HepG2 (cell line): ENCODE measurements around the gene RITA1. TPM values are rescaled to one million over a fixed set of nuclear protein-coding genes. Genes with fewer than 3 reads are reported as not detected.

ENCODE experiments used
- BHLHE40 ChIP-seq: IDR thresholded peaks from 2 replicates; pipeline ENCODE4 v1.6.1; 2011; ENCODE audit warnings: low read length, improper control_type of control experiment
- FOSL2 ChIP-seq: sonication (generic); formaldehyde crosslinking; IDR thresholded peaks from 2 replicates; pipeline ENCODE4 v1.4.0; 2020; ENCODE audit warnings: missing genetic modification reagents
- FOXP1 ChIP-seq, 2 experiments: fragments of 450-650 bp in 1 of 2; IDR thresholded peaks; 2 replicates each; pipeline ENCODE4 v1.6.1; 2017 to 2018; ENCODE audit warnings: antibody characterized with exemption in 1 of 2
- KLF11 ChIP-seq: IDR thresholded peaks from 2 replicates; pipeline ENCODE4 v1.6.1; 2016; ENCODE audit warnings: missing compliant biosample characterization
- MLLT10 ChIP-seq: sonication (generic); formaldehyde crosslinking; IDR thresholded peaks from 2 replicates; pipeline ENCODE4 v1.4.0; 2020; ENCODE audit warnings: missing genetic modification reagents
- MTF2 ChIP-seq: sonication (generic); formaldehyde crosslinking; IDR thresholded peaks from 2 replicates; pipeline ENCODE4 v1.5.0; 2020; ENCODE audit warnings: missing genetic modification reagents, borderline replicate concordance
- NR2F6 ChIP-seq, 2 experiments: IDR thresholded peaks; 2 replicates each; pipeline ENCODE4 v1.6.1; 2016; ENCODE audit warnings: antibody characterized with exemption in 1 of 2, mild to moderate bottlenecking in 1 of 2
- PHF21A ChIP-seq: sonication (generic); formaldehyde crosslinking; IDR thresholded peaks from 2 replicates; pipeline ENCODE4 v1.5.0; 2020; ENCODE audit warnings: mild to moderate bottlenecking, missing genetic modification reagents
- POLR2G ChIP-seq: fragments of 200-400 bp; formaldehyde crosslinking; IDR thresholded peaks from 2 replicates; pipeline ENCODE4 v1.6.1; 2018; ENCODE audit warnings: mild to moderate bottlenecking, low read depth, low read length, moderate library complexity
- SMYD3 ChIP-seq: sonication (generic); formaldehyde crosslinking; IDR thresholded peaks from 2 replicates; pipeline ENCODE4 v1.8.1; 2023; ENCODE audit warnings: mild to moderate bottlenecking, missing genetic modification reagents
- ZFX ChIP-seq: sonication (generic); formaldehyde crosslinking; IDR thresholded peaks from 2 replicates; pipeline ENCODE4 v1.4.0; 2020; ENCODE audit warnings: mild to moderate bottlenecking, low read depth, missing genetic modification reagents, moderate library complexity
- polyA plus RNA-seq, 8 experiments: library from polyadenylated mRNA; depleted of rRNA in 3 of 8; stranded (reverse) in 7 of 8; unstranded in 1 of 8; fragments of >200 nt; fragmentation: Illumina TruSeq in 4 of 8; extraction: Trizol in 4 of 8; gene quantifications; 2 replicates each; pipeline versions ENCODE4 v1.2.1 to v1.2.3, GENCODE V29; 2011 to 2016; ENCODE audit warnings: low read depth in 4 of 8, missing spikeins in 1 of 8, mixed read lengths in 1 of 8; ENCODE audit not compliant: insufficient read depth in 1 of 8
- total RNA-seq, 5 experiments: library from RNA; depleted of rRNA; stranded (reverse); fragments of >200 nt; fragmentation: Illumina TruSeq; extraction: Trizol; gene quantifications; 2 replicates each; pipeline ENCODE4 v1.2.3, GENCODE V29; 2016; ENCODE audit warnings: low read depth in 1 of 5
- TF ChIP-seq, protein P1 (sequence below): sonication (generic); formaldehyde crosslinking; IDR thresholded peaks from 2 replicates; pipeline ENCODE4 v1.4.0; 2020; ENCODE audit warnings: missing genetic modification reagents
- TF ChIP-seq, protein P2 (sequence below): IDR thresholded peaks from 2 replicates; pipeline ENCODE4 v1.6.1; 2016
- TF ChIP-seq, protein P3 (sequence below): sonication (generic); formaldehyde crosslinking; IDR thresholded peaks from 2 replicates; pipeline ENCODE4 v1.4.0; 2020; ENCODE audit warnings: missing genetic modification reagents, mild to moderate bottlenecking, borderline replicate concordance
- TF ChIP-seq, protein P4 (sequence below): sonication (generic); formaldehyde crosslinking; IDR thresholded peaks from 2 replicates; pipeline ENCODE4 v1.5.1; 2020; ENCODE audit warnings: mild to moderate bottlenecking, missing genetic modification reagents, borderline replicate concordance

The RITA1 gene
- total and polyA plus RNA-seq, 2 of the 13 experiments (the other 11 are each of a cell fraction or from before 2014, with no cell fraction given): 12.4 to 28.9 TPM

DNA sequence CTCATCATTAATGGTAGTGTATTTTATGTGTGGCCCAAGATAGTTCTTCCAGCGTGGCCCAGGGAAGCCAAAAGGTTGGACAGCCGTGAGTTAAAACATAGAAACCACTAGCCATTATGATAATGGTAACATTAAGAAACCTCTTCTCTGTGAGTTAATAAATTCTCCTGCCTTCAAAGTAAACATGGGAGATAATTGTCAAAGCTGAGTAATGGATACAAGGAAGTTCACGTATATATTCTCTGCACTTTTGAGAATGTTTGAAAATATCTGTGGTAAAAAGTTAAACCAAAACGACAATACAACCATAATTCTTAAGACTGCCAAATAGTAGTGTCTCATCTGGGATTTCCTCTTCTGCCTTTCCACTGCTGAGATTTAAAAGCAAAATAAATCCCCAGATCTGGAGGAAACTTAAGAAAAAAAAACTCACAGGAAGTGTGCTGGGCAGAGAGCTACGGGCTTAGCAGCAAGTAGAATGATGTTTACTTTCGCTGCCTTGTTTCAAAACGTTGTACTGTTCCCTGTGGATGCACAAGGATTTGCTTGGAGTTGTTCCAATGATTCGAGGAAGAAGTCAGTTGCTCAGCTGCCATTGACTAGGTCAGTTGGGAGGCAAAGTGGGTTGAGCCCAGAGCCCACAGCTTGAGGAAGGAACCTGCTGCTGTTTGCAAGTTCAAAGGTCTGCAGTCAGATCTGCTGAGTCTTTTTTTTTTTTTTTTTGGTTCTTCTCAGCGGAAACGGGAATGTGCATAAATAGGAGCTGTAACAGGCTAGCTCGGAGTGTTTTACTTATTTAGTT, 37.4 kb downstream of the RITA1 start (continued):
- TF ChIP-seq MLLT10 (CRISPR knock-in tag) (no peak), SMYD3 (CRISPR knock-in tag) (no peak), PHF21A (CRISPR knock-in tag) (peak; percentile 27; the same call in 1 of the 2 replicates), FOXP1 (IDR thresholded peaks at IDR 0.05) (no peak), FOXP1 (CRISPR knock-in tag; IDR thresholded peaks at IDR 0.05) (peak; percentile 34; the same call in 1 of the 2 replicates), NR2F6 (IDR thresholded peaks at IDR 0.05) (peak; percentile 52; the same call in 1 of the 2 replicates), NR2F6 (CRISPR knock-in tag; IDR thresholded peaks at IDR 0.05) (0 out of 2 replicates have a peak, but pooled peaks have one; percentile 43), KLF11 (CRISPR knock-in tag) (no peak), FOSL2 (CRISPR knock-in tag) (peak; percentile 22; the same call in 1 of the 2 replicates), BHLHE40 (no peak), ZFX (peak; percentile 30; the same call in 1 of the 2 replicates), MTF2 (no peak), POLR2G (peak; percentile 38; the same call in 1 of the 2 replicates)
- TF ChIP-seq, protein P1, sequence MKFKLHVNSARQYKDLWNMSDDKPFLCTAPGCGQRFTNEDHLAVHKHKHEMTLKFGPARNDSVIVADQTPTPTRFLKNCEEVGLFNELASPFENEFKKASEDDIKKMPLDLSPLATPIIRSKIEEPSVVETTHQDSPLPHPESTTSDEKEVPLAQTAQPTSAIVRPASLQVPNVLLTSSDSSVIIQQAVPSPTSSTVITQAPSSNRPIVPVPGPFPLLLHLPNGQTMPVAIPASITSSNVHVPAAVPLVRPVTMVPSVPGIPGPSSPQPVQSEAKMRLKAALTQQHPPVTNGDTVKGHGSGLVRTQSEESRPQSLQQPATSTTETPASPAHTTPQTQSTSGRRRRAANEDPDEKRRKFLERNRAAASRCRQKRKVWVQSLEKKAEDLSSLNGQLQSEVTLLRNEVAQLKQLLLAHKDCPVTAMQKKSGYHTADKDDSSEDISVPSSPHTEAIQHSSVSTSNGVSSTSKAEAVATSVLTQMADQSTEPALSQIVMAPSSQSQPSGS (CRISPR knock-in tag): peak; percentile 38; the same call in 1 of the 2 replicates
- TF ChIP-seq, protein P2, sequence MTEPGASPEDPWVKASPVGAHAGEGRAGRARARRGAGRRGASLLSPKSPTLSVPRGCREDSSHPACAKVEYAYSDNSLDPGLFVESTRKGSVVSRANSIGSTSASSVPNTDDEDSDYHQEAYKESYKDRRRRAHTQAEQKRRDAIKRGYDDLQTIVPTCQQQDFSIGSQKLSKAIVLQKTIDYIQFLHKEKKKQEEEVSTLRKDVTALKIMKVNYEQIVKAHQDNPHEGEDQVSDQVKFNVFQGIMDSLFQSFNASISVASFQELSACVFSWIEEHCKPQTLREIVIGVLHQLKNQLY (CRISPR knock-in tag): 0 out of 2 replicates have a peak, but pooled peaks have one; percentile 16
- TF ChIP-seq, protein P3, sequence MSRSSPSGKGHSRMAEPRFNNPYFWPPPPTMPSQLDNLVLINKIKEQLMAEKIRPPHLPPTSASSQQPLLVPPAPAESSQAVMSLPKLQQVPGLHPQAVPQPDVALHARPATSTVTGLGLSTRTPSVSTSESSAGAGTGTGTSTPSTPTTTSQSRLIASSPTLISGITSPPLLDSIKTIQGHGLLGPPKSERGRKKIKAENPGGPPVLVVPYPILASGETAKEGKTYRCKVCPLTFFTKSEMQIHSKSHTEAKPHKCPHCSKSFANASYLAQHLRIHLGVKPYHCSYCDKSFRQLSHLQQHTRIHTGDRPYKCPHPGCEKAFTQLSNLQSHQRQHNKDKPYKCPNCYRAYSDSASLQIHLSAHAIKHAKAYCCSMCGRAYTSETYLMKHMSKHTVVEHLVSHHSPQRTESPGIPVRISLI (CRISPR knock-in tag): peak; percentile 94
- TF ChIP-seq, protein P4, sequence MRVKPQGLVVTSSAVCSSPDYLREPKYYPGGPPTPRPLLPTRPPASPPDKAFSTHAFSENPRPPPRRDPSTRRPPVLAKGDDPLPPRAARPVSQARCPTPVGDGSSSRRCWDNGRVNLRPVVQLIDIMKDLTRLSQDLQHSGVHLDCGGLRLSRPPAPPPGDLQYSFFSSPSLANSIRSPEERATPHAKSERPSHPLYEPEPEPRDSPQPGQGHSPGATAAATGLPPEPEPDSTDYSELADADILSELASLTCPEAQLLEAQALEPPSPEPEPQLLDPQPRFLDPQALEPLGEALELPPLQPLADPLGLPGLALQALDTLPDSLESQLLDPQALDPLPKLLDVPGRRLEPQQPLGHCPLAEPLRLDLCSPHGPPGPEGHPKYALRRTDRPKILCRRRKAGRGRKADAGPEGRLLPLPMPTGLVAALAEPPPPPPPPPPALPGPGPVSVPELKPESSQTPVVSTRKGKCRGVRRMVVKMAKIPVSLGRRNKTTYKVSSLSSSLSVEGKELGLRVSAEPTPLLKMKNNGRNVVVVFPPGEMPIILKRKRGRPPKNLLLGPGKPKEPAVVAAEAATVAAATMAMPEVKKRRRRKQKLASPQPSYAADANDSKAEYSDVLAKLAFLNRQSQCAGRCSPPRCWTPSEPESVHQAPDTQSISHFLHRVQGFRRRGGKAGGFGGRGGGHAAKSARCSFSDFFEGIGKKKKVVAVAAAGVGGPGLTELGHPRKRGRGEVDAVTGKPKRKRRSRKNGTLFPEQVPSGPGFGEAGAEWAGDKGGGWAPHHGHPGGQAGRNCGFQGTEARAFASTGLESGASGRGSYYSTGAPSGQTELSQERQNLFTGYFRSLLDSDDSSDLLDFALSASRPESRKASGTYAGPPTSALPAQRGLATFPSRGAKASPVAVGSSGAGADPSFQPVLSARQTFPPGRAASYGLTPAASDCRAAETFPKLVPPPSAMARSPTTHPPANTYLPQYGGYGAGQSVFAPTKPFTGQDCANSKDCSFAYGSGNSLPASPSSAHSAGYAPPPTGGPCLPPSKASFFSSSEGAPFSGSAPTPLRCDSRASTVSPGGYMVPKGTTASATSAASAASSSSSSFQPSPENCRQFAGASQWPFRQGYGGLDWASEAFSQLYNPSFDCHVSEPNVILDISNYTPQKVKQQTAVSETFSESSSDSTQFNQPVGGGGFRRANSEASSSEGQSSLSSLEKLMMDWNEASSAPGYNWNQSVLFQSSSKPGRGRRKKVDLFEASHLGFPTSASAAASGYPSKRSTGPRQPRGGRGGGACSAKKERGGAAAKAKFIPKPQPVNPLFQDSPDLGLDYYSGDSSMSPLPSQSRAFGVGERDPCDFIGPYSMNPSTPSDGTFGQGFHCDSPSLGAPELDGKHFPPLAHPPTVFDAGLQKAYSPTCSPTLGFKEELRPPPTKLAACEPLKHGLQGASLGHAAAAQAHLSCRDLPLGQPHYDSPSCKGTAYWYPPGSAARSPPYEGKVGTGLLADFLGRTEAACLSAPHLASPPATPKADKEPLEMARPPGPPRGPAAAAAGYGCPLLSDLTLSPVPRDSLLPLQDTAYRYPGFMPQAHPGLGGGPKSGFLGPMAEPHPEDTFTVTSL (CRISPR knock-in tag): peak; percentile 26; the same call in 1 of the 2 replicates
